ENCODE results near the gene OTOR.

The OTOR gene

GRCh38 chr20:16749573-16749972, 1.4 kb downstream of the OTOR start:
- no peak for DNase-seq (ENCODE audit: low read depth)

- no peak for DNase-seq (ENCODE audit: low read depth)
Observed at GRCh38 chr20:16752082-16752481, 3.9 kb downstream of the OTOR start.

GRCh38 chr20:16752901-16753300, 4.7 kb downstream of the OTOR start:
- DNase-seq (ENCODE audit: low read depth), result no peak

GRCh38 chr20:16758454-16759180, 10.5 kb downstream of the OTOR start:
- no peak for DNase-seq (ENCODE audit: low read depth)

GRCh38 chr20:16759181-16759563, 11.0 kb downstream of the OTOR start:
- DNase-seq (ENCODE audit: low read depth), result no peak

- DNase-seq (ENCODE audit: low read depth), result no peak
Observed at GRCh38 chr20:16760431-16761304, 12.5 kb downstream of the OTOR start.

- DNase-seq (ENCODE audit: low read depth), result peak; percentile 67
Observed at GRCh38 chr20:16761305-16761829, 13.2 kb downstream of the OTOR start.

GRCh38 chr20:16764560-16764959, 16.4 kb downstream of the OTOR start:
- DNase-seq (ENCODE audit: low read depth), result no peak

GRCh38 chr20:16771213-16771612, 23.1 kb downstream of the OTOR start:
- DNase-seq (ENCODE audit: low read depth), result no peak

GRCh38 chr20:16775961-16776360, 27.8 kb downstream of the OTOR start:
- DNase-seq (ENCODE audit: low read depth), result no peak

- no peak for DNase-seq (ENCODE audit: low read depth)
Observed at GRCh38 chr20:16777126-16777525, 29.0 kb downstream of the OTOR start.

GRCh38 chr20:16778159-16778558, 30.0 kb downstream of the OTOR start:
- no peak for DNase-seq (ENCODE audit: low read depth)

- no peak for DNase-seq (ENCODE audit: low read depth)
Observed at GRCh38 chr20:16781496-16781895, 33.3 kb downstream of the OTOR start.

- DNase-seq (ENCODE audit: low read depth), result peak; percentile 30
Observed at GRCh38 chr20:16785226-16785625, 37.1 kb downstream of the OTOR start.
